Bronchial epithelial cell (primary cell): Measurements from ENCODE around the gene FDX2. TPM values are rescaled to one million over a fixed set of nuclear protein-coding genes. Genes with fewer than 3 reads are reported as not detected.

Experiments
- DNase-seq: peaks from one replicate; pipeline ENCODE4 v3.0.0-alpha.2; 2010; ENCODE audit warnings: low read depth
- FAIRE-seq: peaks from 2 replicates; lab custom pipeline; 2011; peaks lifted over from hg19 to GRCh38; lab: Jason Lieb, UNC
- H3K27me3 ChIP-seq: 2 replicates; pipeline ENCODE4 v1.5.1; 2011; ENCODE audit warnings: low read length; ENCODE audit not compliant: control insufficient read depth, insufficient read depth
- H3K36me3 ChIP-seq: 2 replicates; pipeline ENCODE4 v1.5.1; 2011; ENCODE audit warnings: low read length; ENCODE audit not compliant: control insufficient read depth, insufficient read depth
- H3K4me3 ChIP-seq: 2 replicates; pipeline ENCODE4 v1.5.1; 2011; ENCODE audit warnings: mild to moderate bottlenecking, low read depth, low read length, control low read depth
- CTCF ChIP-seq: IDR thresholded peaks from 2 replicates; pipeline ENCODE4 v1.5.1; 2011; ENCODE audit warnings: mild to moderate bottlenecking, moderate library complexity, low read length, control low read depth, inconsistent platforms; ENCODE audit not compliant: insufficient read depth, severe bottlenecking
- total RNA-seq: library from RNA; depleted of rRNA; stranded (reverse); fragments of >200 nt; gene quantifications from 2 replicates; pipeline ENCODE4 v1.2.1, GENCODE V29; 2014

Gene FDX2
- total RNA-seq, 1 donor from 2014 or later, result 24.2 TPM

DNA sequence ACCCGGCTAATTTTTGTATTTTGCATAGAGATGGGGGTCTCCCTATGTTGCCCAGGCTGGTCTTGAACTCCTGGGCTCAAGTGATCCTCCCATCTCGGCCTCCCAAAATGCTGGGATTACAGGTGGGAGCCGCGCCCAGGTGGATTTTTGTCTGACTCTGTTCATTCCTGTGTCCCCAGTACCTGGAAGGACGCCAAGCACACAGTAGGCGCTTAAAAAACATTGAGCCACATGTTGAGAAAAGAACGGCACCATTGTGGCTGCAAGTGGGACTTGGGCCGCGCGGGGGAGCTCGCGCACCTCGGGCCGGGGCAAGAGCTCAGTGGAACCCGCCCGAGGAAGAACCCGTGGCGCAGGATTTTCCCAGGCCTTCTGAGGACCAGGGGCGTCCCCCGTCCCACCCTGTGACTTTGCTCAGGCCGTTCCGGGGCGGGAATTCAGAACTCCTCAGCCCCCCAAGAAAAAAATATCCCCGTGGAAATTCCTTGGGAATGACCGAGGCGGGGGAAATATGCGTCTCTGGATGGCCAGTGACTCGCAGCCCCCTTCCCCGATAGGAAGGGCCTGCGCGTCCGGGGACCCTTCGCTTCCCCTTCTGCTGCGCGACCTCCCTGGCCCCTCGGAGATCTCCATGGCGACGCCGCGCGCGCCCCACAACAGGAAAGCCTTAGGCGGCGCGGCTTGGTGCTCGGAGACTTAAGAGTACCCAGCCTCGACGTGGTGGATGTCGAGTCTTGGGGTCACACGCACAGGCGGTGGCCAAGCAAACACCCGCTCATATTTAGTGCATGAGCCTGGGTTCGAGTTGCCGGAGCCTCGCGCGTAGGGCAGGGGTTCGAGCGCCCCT is 46.3 kb downstream of the FDX2 start:
- no peaks in the 10 kb centered on the region for H3K27me3 ChIP-seq
- TF ChIP-seq CTCF, result peak; percentile 92
- H3K36me3 ChIP-seq, result no peaks in the 10 kb centered on the region
- DNase-seq, result peak; percentile 47
- no peak for FAIRE-seq
- peak overlapping the region; percentile 34 for H3K4me3 ChIP-seq

GRCh38 chr19:10268071-10268470 is 47.7 kb downstream of the FDX2 start:
- DNase-seq (no peak), FAIRE-seq (no peak)
- no peaks in the 10 kb centered on the region for H3K27me3 ChIP-seq
- no peaks in the 10 kb centered on the region for H3K36me3 ChIP-seq
- no peak overlapping the region for H3K4me3 ChIP-seq
- TF ChIP-seq CTCF, result no peak

DNA sequence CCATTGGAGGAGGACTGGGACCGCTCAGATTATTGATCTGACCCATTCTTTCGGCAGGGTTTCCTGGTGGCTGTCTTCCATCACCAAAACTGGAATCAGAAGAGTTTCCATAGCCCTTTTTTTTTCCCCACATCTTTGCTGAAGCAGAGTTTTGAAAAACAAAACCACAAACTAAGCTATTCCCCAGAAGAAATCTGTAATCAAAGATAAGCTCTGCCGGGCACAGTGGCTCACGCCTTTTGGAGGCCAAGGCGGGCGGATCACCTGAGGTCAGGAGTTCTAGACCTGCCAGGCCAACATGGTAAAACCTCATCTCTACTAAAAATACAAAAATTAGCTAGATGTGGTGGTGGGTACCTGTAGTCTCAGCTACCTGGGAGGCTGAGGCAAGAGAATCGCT is 49.1 kb downstream of the FDX2 start:
- DNase-seq (no peak), FAIRE-seq (no peak)
- Histone ChIP-seq H3K36me3 (no peaks in the 10 kb centered on the region), H3K4me3 (no peak overlapping the region), H3K27me3 (no peaks in the 10 kb centered on the region)
- TF ChIP-seq CTCF, result no peak

GRCh38 chr19:10262771-10263170 is 53.0 kb downstream of the FDX2 start:
- FAIRE-seq, result no peak
- Histone ChIP-seq H3K27me3 (no peaks in the 10 kb centered on the region), H3K36me3 (peaks cover 9% of the 10 kb centered on the region), H3K4me3 (no peak overlapping the region)
- no peak for DNase-seq
- no peak for TF ChIP-seq CTCF

DNA sequence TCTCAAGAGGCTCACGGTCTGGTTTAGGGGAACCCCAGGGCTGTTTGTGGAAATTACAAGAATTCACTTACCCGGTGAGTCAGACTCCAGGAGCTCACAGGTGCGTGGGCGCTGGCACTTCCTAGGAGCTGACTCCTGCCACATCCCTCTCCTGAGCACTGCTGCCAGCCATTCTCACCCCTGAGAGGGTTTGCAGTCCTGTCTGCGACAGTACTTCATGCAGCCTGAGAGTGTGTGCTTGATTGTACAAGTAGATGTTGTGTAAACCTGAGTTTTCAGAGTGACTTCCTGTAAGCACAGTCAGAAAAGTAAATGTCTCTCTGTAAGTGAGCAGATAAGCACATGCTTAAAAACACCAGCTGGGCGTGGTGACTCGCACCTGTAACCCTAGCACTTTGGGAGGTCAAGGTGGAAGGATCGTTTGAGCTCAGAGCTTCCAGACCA is 55.7 kb downstream of the FDX2 start:
- TF ChIP-seq CTCF, result no peak
- Histone ChIP-seq H3K27me3 (no peaks in the 10 kb centered on the region), H3K36me3 (peaks cover 18% of the 10 kb centered on the region), H3K4me3 (no peak overlapping the region)
- FAIRE-seq (peak; percentile 7), DNase-seq (peak; percentile 95)

Other genes with a start within 250 kb of the FDX2 start
- 5.0 and 5.5 TPM in 2 replicates for gene SHFL, start 229.7 kb downstream of the FDX2 start, total RNA-seq
- under 0.01 TPM in 1 of 2 replicates, not detected in the other for gene ANGPTL6, start 213.3 kb downstream of the FDX2 start, total RNA-seq
- 41.5 and 45.3 TPM in 2 replicates for gene PPAN, start 209.7 kb downstream of the FDX2 start, total RNA-seq
- 1.1 and 3.7 TPM in 2 replicates for gene P2RY11, start 204.3 kb downstream of the FDX2 start, total RNA-seq
- 198 and 291 TPM in 2 replicates for gene EIF3G, start 196.1 kb downstream of the FDX2 start, total RNA-seq
- 11.1 and 12.4 TPM in 2 replicates for gene DNMT1, start 121.1 kb downstream of the FDX2 start, total RNA-seq
- 1.3 and 1.9 TPM in 2 replicates for gene S1PR2, start 84.7 kb downstream of the FDX2 start, total RNA-seq
- 17.1 and 19.2 TPM in 2 replicates for gene MRPL4, start 63.8 kb downstream of the FDX2 start, total RNA-seq
- 0.79 and 0.90 TPM in 2 replicates for gene ICAM1, start 44.9 kb downstream of the FDX2 start, total RNA-seq
- 4.0 and 10.8 TPM in 2 replicates for gene ICAM4, start 29.1 kb downstream of the FDX2 start, total RNA-seq
- gene ICAM5, start 26.1 kb downstream of the FDX2 start, total RNA-seq, result 3.7 and 3.9 TPM in 2 replicates
- 0.26 and 0.53 TPM in 2 replicates for gene ZGLP1, start 6.2 kb downstream of the FDX2 start, total RNA-seq
- gene RAVER1, start 17.5 kb upstream of the FDX2 start, total RNA-seq, result 2.3 and 4.2 TPM in 2 replicates
- gene ICAM3, start 23.6 kb upstream of the FDX2 start, total RNA-seq, result 5.0 and 5.5 TPM in 2 replicates
- 36.1 and 45.8 TPM in 2 replicates for gene TYK2, start 64.6 kb upstream of the FDX2 start, total RNA-seq
- gene CDC37, start 87.5 kb upstream of the FDX2 start, total RNA-seq, result 195 TPM in 2 replicates
- 0.13 and 0.26 TPM in 2 replicates for gene PDE4A, start 104.5 kb upstream of the FDX2 start, total RNA-seq
- gene KEAP1, start 187.3 kb upstream of the FDX2 start, total RNA-seq, result 59.5 and 62.9 TPM in 2 replicates
- 6.6 and 7.8 TPM in 2 replicates for gene S1PR5, start 201.4 kb upstream of the FDX2 start, total RNA-seq
- gene ATG4D, start 227.9 kb upstream of the FDX2 start, total RNA-seq, result 30.3 and 37.5 TPM in 2 replicates
- 8.2 and 11.0 TPM in 2 replicates for gene KRI1, start 250.0 kb upstream of the FDX2 start, total RNA-seq